Adipocyte (in vitro differentiated cells): Measurements from ENCODE around the gene TRANK1.

Experiments
- DNase-seq: peaks from one replicate; pipeline ENCODE4 v3.0.0-alpha.2; 2015; ENCODE audit warnings: low read depth
- H3K27me3 ChIP-seq: replicated peaks from 2 replicates; pipeline ENCODE4 v1.7.0; 2013; ENCODE audit warnings: mild to moderate bottlenecking, low read length, moderate library complexity; ENCODE audit not compliant: control insufficient read depth, insufficient read depth
- H3K36me3 ChIP-seq: 2 replicates; pipeline ENCODE4 v1.7.0; 2013; ENCODE audit warnings: low read length, mild to moderate bottlenecking, moderate library complexity; ENCODE audit not compliant: control insufficient read depth, insufficient read depth, severe bottlenecking
- H3K4me1 ChIP-seq: 2 replicates; pipeline ENCODE4 v1.7.0; 2013; ENCODE audit warnings: mild to moderate bottlenecking, low read length, moderate library complexity; ENCODE audit not compliant: control insufficient read depth, insufficient read depth
- H3K4me3 ChIP-seq: 2 replicates; pipeline ENCODE4 v1.7.0; 2013; ENCODE audit warnings: mild to moderate bottlenecking, low read length, moderate library complexity
- H3K9ac ChIP-seq: 2 replicates; pipeline ENCODE4 v1.7.0; 2013; ENCODE audit warnings: mild to moderate bottlenecking, low read length, moderate library complexity
- H3K9me3 ChIP-seq: 2 replicates; pipeline ENCODE4 v1.7.0; 2013; ENCODE audit warnings: mild to moderate bottlenecking, low read length, moderate library complexity; ENCODE audit not compliant: control insufficient read depth

Gene TRANK1

GRCh38 chr3:36813305-36813704 is 131.5 kb downstream of the TRANK1 start:
- no peak overlapping the region for H3K4me3 ChIP-seq
- H3K9ac ChIP-seq, result no peak overlapping the region
- no peaks in the 10 kb centered on the region for H3K9me3 ChIP-seq
- H3K36me3 ChIP-seq, result no peaks in the 10 kb centered on the region
- H3K4me1 ChIP-seq, result peaks cover 3% of the 10 kb centered on the region
- no peak for DNase-seq
- H3K27me3 ChIP-seq, result no peaks in the 10 kb centered on the region

GRCh38 chr3:36812240-36812639 is 132.6 kb downstream of the TRANK1 start:
- Histone ChIP-seq H3K36me3 (no peaks in the 10 kb centered on the region), H3K27me3 (no peaks in the 10 kb centered on the region), H3K4me3 (no peak overlapping the region), H3K9ac (no peak overlapping the region), H3K9me3 (no peaks in the 10 kb centered on the region), H3K4me1 (peaks cover 3% of the 10 kb centered on the region)
- DNase-seq, result no peak

GRCh38 chr3:36811768-36812167 is 133.1 kb downstream of the TRANK1 start:
- H3K9ac ChIP-seq, result no peak overlapping the region
- H3K36me3 ChIP-seq, result no peaks in the 10 kb centered on the region
- H3K4me1 ChIP-seq, result peaks cover 3% of the 10 kb centered on the region
- H3K4me3 ChIP-seq, result no peak overlapping the region
- H3K9me3 ChIP-seq, result no peaks in the 10 kb centered on the region
- no peak for DNase-seq
- no peaks in the 10 kb centered on the region for H3K27me3 ChIP-seq

GRCh38 chr3:36804295-36805055 is 140.4 kb downstream of the TRANK1 start:
- H3K9ac ChIP-seq, result no peak overlapping the region
- H3K4me1 ChIP-seq, result peaks cover 17% of the 10 kb centered on the region
- no peaks in the 10 kb centered on the region for H3K27me3 ChIP-seq
- H3K4me3 ChIP-seq, result no peak overlapping the region
- H3K36me3 ChIP-seq, result no peaks in the 10 kb centered on the region
- peaks cover 18% of the 10 kb centered on the region for H3K9me3 ChIP-seq
- no peak for DNase-seq

- no peak for DNase-seq
- Histone ChIP-seq H3K9ac (no peak overlapping the region), H3K36me3 (no peaks in the 10 kb centered on the region), H3K4me3 (no peak overlapping the region), H3K9me3 (peaks cover 18% of the 10 kb centered on the region), H3K27me3 (no peaks in the 10 kb centered on the region), H3K4me1 (peaks cover 17% of the 10 kb centered on the region)
Observed at GRCh38 chr3:36803091-36803791, 141.6 kb downstream of the TRANK1 start.

- H3K9ac ChIP-seq, result no peak overlapping the region
Observed at GRCh38 chr3:36800533-36801116, 144.2 kb downstream of the TRANK1 start.

GRCh38 chr3:36796881-36797280 is 148.0 kb downstream of the TRANK1 start:
- no peak overlapping the region for H3K4me3 ChIP-seq
- peak; percentile 3 for DNase-seq
- no peaks in the 10 kb centered on the region for H3K27me3 ChIP-seq
- H3K9ac ChIP-seq, result no peak overlapping the region
- peaks cover 8% of the 10 kb centered on the region for H3K4me1 ChIP-seq
- H3K36me3 ChIP-seq, result no peaks in the 10 kb centered on the region
- no peaks in the 10 kb centered on the region for H3K9me3 ChIP-seq

More at GRCh38 chr3:36800533-36801116, 144.2 kb downstream of the TRANK1 start:
- Histone ChIP-seq H3K4me3 (no peak overlapping the region), H3K36me3 (no peaks in the 10 kb centered on the region), H3K4me1 (peaks cover 24% of the 10 kb centered on the region), H3K27me3 (no peaks in the 10 kb centered on the region), H3K9me3 (peaks cover 10% of the 10 kb centered on the region)
- DNase-seq, result no peak

GRCh38 chr3:36796161-36796560 is 148.7 kb downstream of the TRANK1 start:
- no peak for DNase-seq
- Histone ChIP-seq H3K4me1 (peaks cover 15% of the 10 kb centered on the region), H3K27me3 (no peaks in the 10 kb centered on the region), H3K9me3 (no peaks in the 10 kb centered on the region), H3K9ac (no peak overlapping the region), H3K4me3 (no peak overlapping the region), H3K36me3 (no peaks in the 10 kb centered on the region)

GRCh38 chr3:36795622-36796021 is 149.2 kb downstream of the TRANK1 start:
- Histone ChIP-seq H3K9me3 (no peaks in the 10 kb centered on the region), H3K27me3 (no peaks in the 10 kb centered on the region), H3K9ac (no peak overlapping the region), H3K4me1 (peaks cover 20% of the 10 kb centered on the region), H3K36me3 (no peaks in the 10 kb centered on the region), H3K4me3 (no peak overlapping the region)
- no peak for DNase-seq

GRCh38 chr3:36792342-36792741 is 152.5 kb downstream of the TRANK1 start:
- no peaks in the 10 kb centered on the region for H3K36me3 ChIP-seq
- no peak for DNase-seq
- H3K27me3 ChIP-seq, result no peaks in the 10 kb centered on the region
- H3K9me3 ChIP-seq, result no peaks in the 10 kb centered on the region
- H3K9ac ChIP-seq, result no peak overlapping the region
- peaks cover 27% of the 10 kb centered on the region for H3K4me1 ChIP-seq
- H3K4me3 ChIP-seq, result no peak overlapping the region

- Histone ChIP-seq H3K36me3 (no peaks in the 10 kb centered on the region), H3K4me3 (peak overlapping the region; percentile 35), H3K4me1 (peaks cover 20% of the 10 kb centered on the region), H3K27me3 (no peaks in the 10 kb centered on the region), H3K9ac (no peak overlapping the region), H3K9me3 (no peaks in the 10 kb centered on the region)
- no peak for DNase-seq
Observed at GRCh38 chr3:36790765-36791164, 154.1 kb downstream of the TRANK1 start.
